Effector memory CD8-positive, alpha-beta T cell (primary cell): ENCODE results near the gene TMEM94.
A peak's percentile ranks its signal among the peaks of the same experiment; 100 is the strongest.
"Not testable (repeated sequence)": the region's sequence is repeated elsewhere in the genome, so short reads cannot be mapped to it uniquely, and the experiment has no call there.

Source experiments
- ATAC-seq: fragments of 150-1000 bp; cut with Tn5 transposase; replicated peaks from 2 replicates; pipeline ENCODE4 v1.10.0; 2021; ENCODE audit warnings: mild to moderate bottlenecking, moderate library complexity
- DNase-seq, 3 experiments: peaks; one replicate each; pipeline ENCODE4 v3.0.0; 2021
- H3K27ac Mint-ChIP-seq, 2 donors: one replicate each; pipeline ENCODE4 v1.8.0; 2022; ENCODE audit warnings: mild to moderate bottlenecking in 2 of 2, mixed read lengths in 2 of 2, moderate library complexity in 2 of 2
- H3K27me3 Mint-ChIP-seq, 2 donors: one replicate each; pipeline ENCODE4 v1.8.0; 2022; ENCODE audit warnings: mixed read lengths in 2 of 2
- H3K36me3 Mint-ChIP-seq: one replicate; pipeline ENCODE4 v1.8.0; 2022; ENCODE audit warnings: mild to moderate bottlenecking, moderate library complexity, mixed read lengths; ENCODE audit not compliant: insufficient read depth
- H3K4me1 Mint-ChIP-seq, 2 donors: one replicate each; pipeline ENCODE4 v1.8.0; 2022; ENCODE audit warnings: low read depth in 2 of 2, mixed read lengths in 2 of 2
- H3K4me3 Mint-ChIP-seq, 2 donors: one replicate each; pipeline ENCODE4 v1.8.0; 2022; ENCODE audit warnings: mild to moderate bottlenecking in 2 of 2, mixed read lengths in 2 of 2, moderate library complexity in 2 of 2
- H3K9me3 Mint-ChIP-seq, 2 donors: one replicate each; pipeline ENCODE4 v1.8.0; 2022; ENCODE audit warnings: mixed read lengths in 2 of 2

The TMEM94 gene

DNA sequence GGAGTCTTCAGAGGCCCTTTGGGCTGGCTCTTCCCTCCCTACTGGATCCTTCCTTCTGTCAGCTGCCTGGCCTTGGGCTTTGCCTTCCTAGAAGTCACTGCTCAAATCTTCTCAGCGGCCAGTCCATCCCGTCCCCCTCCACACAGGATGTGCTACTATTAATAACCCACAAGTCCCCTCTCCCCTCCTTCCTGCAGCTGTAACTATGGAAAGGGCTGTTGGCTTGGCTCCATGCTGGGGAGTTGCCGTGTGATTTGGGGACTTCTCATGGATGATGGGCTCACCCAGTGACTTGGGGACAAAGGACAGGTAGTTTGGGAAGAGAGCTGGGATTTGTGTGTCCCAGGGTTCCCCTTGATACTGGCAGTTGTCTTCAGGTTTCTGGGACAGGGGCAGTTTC lies 19.4 kb downstream of the TMEM94 start:
- H3K9me3 Mint-ChIP-seq: no peaks in the 10 kb centered on the region
- no peak overlapping the region for H3K4me3 Mint-ChIP-seq
- DNase-seq (no peak), ATAC-seq (no peak)
- H3K27me3 Mint-ChIP-seq: no peaks in the 10 kb centered on the region
- peaks cover 27% of the 10 kb centered on the region for H3K36me3 Mint-ChIP-seq
- H3K4me1 Mint-ChIP-seq: peaks cover 12 to 15% of the 10 kb centered on the region in 2 donors
- H3K27ac Mint-ChIP-seq: peak overlapping the region in 1 of 2 donors; percentile 78

DNA sequence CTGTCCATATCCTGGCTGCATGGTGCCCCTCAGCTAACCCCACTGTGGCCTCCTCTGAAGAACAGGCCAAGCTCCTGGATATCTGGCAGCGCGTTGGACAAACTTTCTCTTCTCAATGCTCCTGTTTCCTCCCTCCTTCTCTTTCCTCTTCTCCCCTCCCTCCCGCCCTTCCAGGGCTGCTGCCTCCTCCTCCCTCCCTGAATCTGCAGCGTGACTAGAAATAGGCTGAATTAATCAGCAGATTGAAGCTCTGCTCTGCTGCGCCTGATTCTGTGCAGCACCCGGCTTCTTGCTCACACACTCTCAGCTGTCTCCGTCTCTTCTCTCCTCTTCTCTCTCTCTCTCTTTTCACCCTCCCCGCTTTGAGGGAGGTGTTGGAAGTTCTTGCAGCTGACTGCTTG lies 19.8 kb downstream of the TMEM94 start:
- peak overlapping the region in 1 of 2 donors; percentile 78 for H3K27ac Mint-ChIP-seq

GRCh38 chr17:75476752-75477489 lies 20.5 kb downstream of the TMEM94 start:
- Mint-ChIP-seq H3K27me3 (no peaks in the 10 kb centered on the region), H3K4me3 (no peak overlapping the region), H3K36me3 (peaks cover 25% of the 10 kb centered on the region), H3K27ac (peak overlapping the region; percentile 38 to 78), H3K4me1 (peaks cover 13 to 15% of the 10 kb centered on the region in 2 donors), H3K9me3 (no peaks in the 10 kb centered on the region)
- DNase-seq: no peak
- no peak for ATAC-seq

More for the DNA sequence above, 19.8 kb downstream of the TMEM94 start:
- Mint-ChIP-seq H3K4me3 (no peak overlapping the region), H3K36me3 (peaks cover 27% of the 10 kb centered on the region), H3K27me3 (no peaks in the 10 kb centered on the region), H3K4me1 (peaks cover 13 to 15% of the 10 kb centered on the region in 2 donors), H3K9me3 (no peaks in the 10 kb centered on the region)
- DNase-seq (no peak), ATAC-seq (no peak)

GRCh38 chr17:75477490-75477862 lies 21.0 kb downstream of the TMEM94 start:
- H3K4me3 Mint-ChIP-seq, H3K9me3 Mint-ChIP-seq, DNase-seq, H3K27me3 Mint-ChIP-seq, ATAC-seq: not testable (repeated sequence)
- H3K36me3 Mint-ChIP-seq: peaks cover 23% of the 10 kb centered on the region
- H3K27ac Mint-ChIP-seq: peak overlapping the region in 1 of 2 donors; percentile 5
- H3K4me1 Mint-ChIP-seq: peaks cover 13 to 14% of the 10 kb centered on the region in 2 donors

DNA sequence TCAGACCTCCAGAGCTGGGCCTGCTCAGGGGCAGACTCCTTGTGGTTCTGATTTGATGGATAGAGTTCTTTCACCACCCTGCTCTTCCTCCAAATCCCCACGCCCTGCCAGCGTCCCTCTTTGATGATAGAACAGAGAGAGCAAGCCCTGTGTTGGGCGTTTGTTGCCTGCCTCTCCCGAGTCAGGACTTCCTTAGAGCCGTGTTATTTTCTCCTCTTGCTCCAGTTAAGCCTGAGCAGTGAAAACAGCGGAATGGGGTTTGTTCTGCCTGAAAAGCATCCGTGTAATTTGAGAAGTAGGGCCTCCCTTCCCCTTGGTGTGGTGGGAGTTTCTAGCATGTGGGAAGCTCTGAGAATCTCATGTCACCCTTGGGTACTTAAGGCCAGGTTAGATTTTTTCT lies 22.1 kb downstream of the TMEM94 start:
- ATAC-seq: no peak
- peak overlapping the region in 1 of 2 donors; percentile 17 for H3K27ac Mint-ChIP-seq
- peaks cover 8 to 18% of the 10 kb centered on the region in 2 donors for H3K4me1 Mint-ChIP-seq
- H3K4me3 Mint-ChIP-seq: no peak overlapping the region
- no peak for DNase-seq
- H3K9me3 Mint-ChIP-seq: no peaks in the 10 kb centered on the region
- H3K27me3 Mint-ChIP-seq: no peaks in the 10 kb centered on the region
- H3K36me3 Mint-ChIP-seq: peaks cover 17% of the 10 kb centered on the region

DNA sequence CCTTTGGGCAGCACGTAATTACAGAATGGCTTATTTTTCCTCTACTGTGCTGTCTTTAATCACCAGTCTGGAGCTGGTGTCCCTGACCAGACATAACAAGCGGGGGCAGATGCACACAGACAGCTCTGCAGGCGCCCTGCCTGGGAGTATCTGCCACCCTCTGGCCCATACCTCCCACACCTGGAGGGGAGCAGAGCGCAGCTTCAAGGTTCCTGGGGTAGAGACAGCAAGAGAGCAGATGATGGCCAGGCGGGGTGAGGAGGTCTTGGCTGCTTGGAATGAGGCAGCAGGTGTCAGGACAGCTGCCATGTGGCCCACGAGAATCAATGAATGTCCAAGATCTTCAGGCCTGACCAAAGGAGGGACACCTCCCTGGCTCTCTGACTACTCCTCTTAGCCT lies 23.8 kb downstream of the TMEM94 start:
- peak overlapping the region; percentile 74 to 85 for H3K27ac Mint-ChIP-seq
- H3K9me3 Mint-ChIP-seq: no peaks in the 10 kb centered on the region
- ATAC-seq (no peak), DNase-seq (no peak)
- H3K4me3 Mint-ChIP-seq: no peak overlapping the region
- peaks cover 12% of the 10 kb centered on the region for H3K36me3 Mint-ChIP-seq
- peaks cover 8 to 18% of the 10 kb centered on the region in 2 donors for H3K4me1 Mint-ChIP-seq
- no peaks in the 10 kb centered on the region for H3K27me3 Mint-ChIP-seq

- no peaks in the 10 kb centered on the region for H3K27me3 Mint-ChIP-seq
- H3K4me1 Mint-ChIP-seq: peaks cover 7 to 16% of the 10 kb centered on the region in 2 donors
- peak overlapping the region; percentile 74 to 85 for H3K27ac Mint-ChIP-seq
- peaks cover 7% of the 10 kb centered on the region for H3K36me3 Mint-ChIP-seq
- no peaks in the 10 kb centered on the region for H3K9me3 Mint-ChIP-seq
- ATAC-seq (no peak), DNase-seq (no peak)
- H3K4me3 Mint-ChIP-seq: no peak overlapping the region
These were observed 25.0 kb downstream of the TMEM94 start for GRCh38 chr17:75481194-75482068.

DNA sequence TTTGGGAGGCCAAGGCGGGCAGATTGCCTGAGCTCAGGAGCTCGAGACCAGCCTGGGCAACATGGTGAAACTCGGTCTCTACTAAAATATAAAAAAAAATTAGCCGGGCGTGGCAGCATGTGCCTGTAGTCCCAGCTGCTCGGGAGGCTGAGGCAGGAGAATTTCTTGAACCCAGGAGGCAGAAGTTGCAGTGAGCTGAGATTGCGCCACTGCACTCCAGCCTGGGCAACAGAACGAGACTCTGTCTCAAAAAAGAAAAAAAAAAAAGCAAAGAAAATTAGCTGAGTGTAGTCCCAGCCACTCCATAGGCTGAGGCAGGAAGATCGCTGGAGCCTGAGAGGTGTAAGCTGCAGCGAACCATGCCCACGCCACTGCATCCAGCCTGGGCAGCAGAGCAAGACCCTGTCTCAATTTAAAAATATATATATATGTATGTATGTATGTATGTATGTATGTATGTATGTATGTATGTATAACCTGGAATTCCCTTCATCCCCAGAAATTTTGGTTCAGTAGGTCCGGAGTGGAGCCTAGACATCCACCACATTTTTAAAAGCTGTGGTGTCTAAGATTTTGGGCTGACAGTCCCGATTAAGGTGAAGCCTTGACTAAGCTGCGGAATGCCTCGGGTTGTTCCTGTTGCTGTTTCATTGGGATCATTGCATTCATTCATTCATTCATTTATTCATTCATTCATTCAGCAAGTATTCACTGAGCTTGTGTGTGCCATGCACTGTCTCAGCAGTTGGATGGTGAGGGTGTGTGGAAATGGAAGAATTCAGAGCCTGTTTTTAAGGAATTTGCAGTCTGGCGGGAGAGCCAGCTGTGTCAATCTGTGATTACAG lies 25.9 kb downstream of the TMEM94 start:
- H3K4me1 Mint-ChIP-seq: peaks cover 9 to 19% of the 10 kb centered on the region in 2 donors
- no peaks in the 10 kb centered on the region for H3K27me3 Mint-ChIP-seq
- no peaks in the 10 kb centered on the region for H3K9me3 Mint-ChIP-seq
- DNase-seq: no peak
- peaks cover 4% of the 10 kb centered on the region for H3K36me3 Mint-ChIP-seq
- peak overlapping the region; percentile 52 to 82 for H3K27ac Mint-ChIP-seq
- no peak for ATAC-seq
- no peak overlapping the region for H3K4me3 Mint-ChIP-seq

- Mint-ChIP-seq H3K27ac (peak overlapping the region; percentile 58 to 97), H3K9me3 (no peaks in the 10 kb centered on the region), H3K4me1 (peaks cover 15 to 28% of the 10 kb centered on the region in 2 donors), H3K4me3 (no peak overlapping the region), H3K27me3 (no peaks in the 10 kb centered on the region), H3K36me3 (peaks cover 3% of the 10 kb centered on the region)
- DNase-seq: no peak
- ATAC-seq: no peak
These were observed 29.3 kb downstream of the TMEM94 start for GRCh38 chr17:75485688-75486087.

DNA sequence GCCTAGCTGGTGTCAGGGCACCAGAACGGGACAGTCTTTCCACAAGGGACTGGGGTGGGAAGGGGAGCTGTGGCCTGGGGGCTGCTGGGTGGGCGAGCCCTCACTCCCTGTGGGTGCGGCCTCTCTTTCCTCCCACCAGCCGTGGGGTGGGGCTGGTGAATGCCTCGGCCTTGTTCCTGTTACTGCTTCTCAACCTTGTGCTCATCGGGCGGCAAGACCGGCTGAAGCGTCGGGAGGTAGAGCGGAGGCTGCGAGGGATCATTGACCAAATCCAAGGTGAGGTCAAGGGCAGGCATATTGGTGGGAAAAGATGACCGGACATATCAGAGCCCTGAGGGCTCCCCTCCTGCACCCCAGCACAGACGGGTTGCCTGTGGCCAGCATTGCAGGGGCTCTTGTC lies 29.7 kb downstream of the TMEM94 start:
- Mint-ChIP-seq H3K4me3 (peak overlapping the region; percentile 77 to 78), H3K4me1 (peaks cover 15 to 27% of the 10 kb centered on the region in 2 donors), H3K9me3 (no peaks in the 10 kb centered on the region), H3K36me3 (peaks cover 3% of the 10 kb centered on the region), H3K27me3 (no peaks in the 10 kb centered on the region), H3K27ac (peak overlapping the region; percentile 58 to 97)
- no peak for ATAC-seq
- no peak for DNase-seq

DNA sequence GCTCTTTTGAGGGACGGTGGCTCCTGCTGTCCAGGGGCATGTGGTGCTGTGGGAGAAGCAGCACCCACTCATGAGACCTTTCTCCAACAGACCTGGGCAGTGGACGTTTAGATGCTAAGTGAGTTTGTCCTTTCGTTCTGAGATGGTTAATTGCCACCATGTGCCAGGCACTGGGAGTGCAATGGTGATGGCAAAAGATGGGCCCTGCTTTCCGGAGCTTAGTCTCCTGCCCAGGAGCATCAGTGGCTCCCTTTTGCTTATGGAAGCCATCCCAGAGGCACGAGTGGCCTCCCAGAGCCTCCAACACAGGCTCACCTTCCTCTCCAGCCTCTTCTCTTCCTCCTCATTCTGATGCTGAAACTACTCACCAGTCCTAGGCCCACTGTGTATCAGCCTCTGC lies 30.5 kb downstream of the TMEM94 start:
- Mint-ChIP-seq H3K9me3 (no peaks in the 10 kb centered on the region), H3K4me1 (peaks cover 15 to 27% of the 10 kb centered on the region in 2 donors), H3K27ac (peak overlapping the region; percentile 96 to 97), H3K4me3 (peak overlapping the region; percentile 77 to 78), H3K27me3 (no peaks in the 10 kb centered on the region), H3K36me3 (peaks cover 3% of the 10 kb centered on the region)
- no peak for ATAC-seq
- DNase-seq: no peak

DNA sequence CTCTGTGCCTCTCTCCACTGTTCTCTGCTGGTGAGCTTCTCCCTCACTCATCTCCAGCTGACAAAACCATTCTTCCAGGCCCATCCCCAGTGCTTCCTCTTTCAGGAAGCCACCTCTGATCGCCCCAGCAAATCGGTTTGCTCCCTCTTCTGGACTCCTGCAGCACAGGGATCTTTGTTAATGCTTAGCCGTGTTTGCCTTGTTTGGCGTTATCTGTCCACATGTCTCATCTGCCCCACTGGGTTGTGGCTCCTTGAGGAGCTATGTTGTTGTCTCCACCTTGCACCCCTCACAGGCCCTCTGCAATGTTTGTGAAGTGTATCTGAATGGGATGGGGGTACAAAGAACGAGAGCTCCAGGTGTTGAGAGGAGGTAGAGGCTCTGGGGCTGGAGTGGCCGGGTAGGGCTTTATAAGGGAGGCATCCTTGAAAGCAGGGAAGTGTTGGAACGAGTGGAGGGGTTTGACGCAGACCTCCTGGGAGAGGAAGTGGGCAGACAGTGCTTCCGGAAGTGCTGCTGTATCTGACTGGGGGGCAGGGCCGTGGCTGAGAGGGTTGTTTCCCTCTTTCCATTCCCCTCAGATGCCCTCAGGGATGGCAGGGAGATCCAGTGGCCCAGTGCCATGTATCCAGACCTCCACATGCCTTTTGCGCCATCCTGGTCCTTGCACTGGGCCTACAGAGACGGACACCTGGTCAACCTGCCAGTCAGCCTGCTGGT lies 31.1 kb downstream of the TMEM94 start:
- peaks cover 3% of the 10 kb centered on the region for H3K36me3 Mint-ChIP-seq
- DNase-seq: peak; percentile 18 to 44 (median 26)
- H3K9me3 Mint-ChIP-seq: no peaks in the 10 kb centered on the region
- H3K4me1 Mint-ChIP-seq: peaks cover 15 to 27% of the 10 kb centered on the region in 2 donors
- peak; percentile 93 for ATAC-seq
- H3K27me3 Mint-ChIP-seq: no peaks in the 10 kb centered on the region
- H3K27ac Mint-ChIP-seq: peak overlapping the region; percentile 96 to 97
- H3K4me3 Mint-ChIP-seq: peak overlapping the region; percentile 77 to 78
